Mesenchymal stem cell (in vitro differentiated cells and primary cell): ENCODE results near the gene ZNF548.
A peak's percentile ranks its signal among the peaks of the same experiment; 100 is the strongest.

Source experiments
- DNase-seq: peaks from one replicate; pipeline ENCODE4 v3.0.0-alpha.2; 2013
- H2AFZ ChIP-seq: one replicate; pipeline ENCODE4 v1.6.1; 2013; ENCODE audit warnings: low read depth, mild to moderate bottlenecking, control low read depth, inconsistent platforms, low read length, moderate library complexity
- H2AK5ac ChIP-seq: 2 replicates; pipeline ENCODE4 v1.6.1; 2013; ENCODE audit warnings: low read length, moderate library complexity, mild to moderate bottlenecking, inconsistent platforms; ENCODE audit not compliant: severe bottlenecking
- H2BK120ac ChIP-seq: one replicate; pipeline ENCODE4 v1.6.1; 2013; ENCODE audit warnings: low read depth, mild to moderate bottlenecking, inconsistent platforms, low read length, moderate library complexity
- H2BK12ac ChIP-seq, 2 experiments: one replicate each; pipeline ENCODE4 v1.6.1; 2013; ENCODE audit warnings: inconsistent platforms in 2 of 2, low read length in 2 of 2, mild to moderate bottlenecking in 2 of 2, moderate library complexity in 2 of 2, control low read depth in 1 of 2
- H2BK15ac ChIP-seq: one replicate; pipeline ENCODE4 v1.6.1; 2013; ENCODE audit warnings: mild to moderate bottlenecking, low read depth, inconsistent platforms; ENCODE audit not compliant: poor library complexity, severe bottlenecking
- H2BK5ac ChIP-seq: 2 replicates; pipeline ENCODE4 v1.6.1; 2013; ENCODE audit warnings: low read depth, mild to moderate bottlenecking, low read length, control low read depth, inconsistent platforms; ENCODE audit not compliant: poor library complexity, severe bottlenecking
- H3K14ac ChIP-seq, 2 experiments: one replicate each; pipeline ENCODE4 v1.6.1; 2013; ENCODE audit warnings: inconsistent platforms in 2 of 2, low read length in 2 of 2, control low read depth in 1 of 2, mild to moderate bottlenecking in 1 of 2, moderate library complexity in 1 of 2
- H3K18ac ChIP-seq, 2 experiments: one replicate each; pipeline ENCODE4 v1.6.1; 2013; ENCODE audit warnings: inconsistent platforms in 2 of 2, low read length in 2 of 2, control low read depth in 1 of 2, low read depth in 1 of 2, mild to moderate bottlenecking in 1 of 2
- H3K23ac ChIP-seq, 2 experiments: one replicate each; pipeline ENCODE4 v1.6.1; 2013; ENCODE audit warnings: inconsistent platforms in 2 of 2, low read length in 2 of 2, mild to moderate bottlenecking in 2 of 2, moderate library complexity in 2 of 2, control low read depth in 1 of 2
- H3K27ac ChIP-seq: 2 replicates; pipeline ENCODE4 v1.5.1; 2013; ENCODE audit warnings: mild to moderate bottlenecking, moderate library complexity, low read length, control low read depth, inconsistent platforms; ENCODE audit not compliant: poor library complexity, severe bottlenecking
- H3K27me3 ChIP-seq, 2 experiments: 2 replicates each; pipeline versions ENCODE4 v1.6.1 to v1.7.0; 2013; ENCODE audit warnings: low read length in 2 of 2, mild to moderate bottlenecking in 2 of 2, moderate library complexity in 2 of 2, control low read depth in 1 of 2, inconsistent platforms in 1 of 2; ENCODE audit not compliant: control insufficient read depth in 1 of 2, insufficient read depth in 1 of 2
- H3K36me3 ChIP-seq, 2 experiments: 2 replicates each; pipeline versions ENCODE4 v1.6.1 to v1.7.0; 2013; ENCODE audit warnings: low read length in 2 of 2, control low read depth in 1 of 2, inconsistent platforms in 1 of 2, low read depth in 1 of 2, mild to moderate bottlenecking in 1 of 2; ENCODE audit not compliant: insufficient read depth in 2 of 2, control insufficient read depth in 1 of 2
- H3K4ac ChIP-seq, 2 experiments: one replicate each; pipeline ENCODE4 v1.6.1; 2013; ENCODE audit warnings: inconsistent platforms in 2 of 2, low read length in 2 of 2, mild to moderate bottlenecking in 2 of 2, moderate library complexity in 2 of 2, control low read depth in 1 of 2, low read depth in 1 of 2
- H3K4me1 ChIP-seq: 2 replicates; pipeline ENCODE4 v1.6.1; 2013; ENCODE audit warnings: low read depth, low read length, control low read depth; ENCODE audit not compliant: control insufficient read depth, insufficient read depth
- H3K4me2 ChIP-seq: 2 replicates; pipeline ENCODE4 v1.6.1; 2013; ENCODE audit warnings: low read length, mild to moderate bottlenecking, inconsistent platforms; ENCODE audit not compliant: poor library complexity, severe bottlenecking
- H3K4me3 ChIP-seq, 2 experiments: 2 replicates each; pipeline versions ENCODE4 v1.5.1 to v1.7.0; 2013; ENCODE audit warnings: low read length in 2 of 2, mild to moderate bottlenecking in 2 of 2, control low read depth in 1 of 2, low read depth in 1 of 2; ENCODE audit not compliant: insufficient read depth in 1 of 2
- H3K79me1 ChIP-seq: replicated peaks from 2 replicates; pipeline ENCODE4 v1.6.1; 2013; ENCODE audit warnings: mild to moderate bottlenecking, control low read depth, low read length, inconsistent platforms; ENCODE audit not compliant: poor library complexity, severe bottlenecking
- H3K9ac ChIP-seq: 2 replicates; pipeline ENCODE4 v1.7.0; 2013; ENCODE audit warnings: mild to moderate bottlenecking, low read length, moderate library complexity
- H3K9me3 ChIP-seq: 2 replicates; pipeline ENCODE4 v1.7.0; 2013; ENCODE audit warnings: mild to moderate bottlenecking, low read length; ENCODE audit not compliant: control insufficient read depth
- H4K8ac ChIP-seq: one replicate; pipeline ENCODE4 v1.6.1; 2013; ENCODE audit warnings: inconsistent platforms, mild to moderate bottlenecking, low read length, moderate library complexity
- H4K91ac ChIP-seq: one replicate; pipeline ENCODE4 v1.6.1; 2013; ENCODE audit warnings: mild to moderate bottlenecking, low read length, inconsistent platforms
- WGBS: methylation state at CpG from one replicate; pipeline ENCODE4 v1.1.7; 2013; ENCODE audit warnings: mixed read lengths; 5-methylcytosine and 5-hydroxymethylcytosine counted together

Gene ZNF548

GRCh38 chr19:57359300-57359699, 30.4 kb upstream of the ZNF548 start:
- Histone ChIP-seq H2AK5ac (no peak overlapping the region), H3K9ac (no peak overlapping the region), H3K4me2 (no peak overlapping the region), H3K14ac (no peak overlapping the region), H3K27me3 (no peaks in the 10 kb centered on the region), H3K36me3 (peaks cover 47 to 52% of the 10 kb centered on the region in 2 experiments), H3K79me1 (peaks cover 44% of the 10 kb centered on the region), H3K4ac (no peak overlapping the region), H4K8ac (no peak overlapping the region), H3K18ac (no peak overlapping the region), H2BK12ac (no peak overlapping the region), H3K4me1 (peaks cover 1% of the 10 kb centered on the region), H3K9me3 (peaks cover 26% of the 10 kb centered on the region), H2BK5ac (no peak overlapping the region), H4K91ac (no peak overlapping the region), H2BK15ac (no peak overlapping the region), H2BK120ac (no peak overlapping the region), H3K23ac (no peak overlapping the region), H3K4me3 (no peak overlapping the region), H3K27ac (no peak overlapping the region), H2AFZ (no peak overlapping the region)
- DNase-seq: no peak

DNA sequence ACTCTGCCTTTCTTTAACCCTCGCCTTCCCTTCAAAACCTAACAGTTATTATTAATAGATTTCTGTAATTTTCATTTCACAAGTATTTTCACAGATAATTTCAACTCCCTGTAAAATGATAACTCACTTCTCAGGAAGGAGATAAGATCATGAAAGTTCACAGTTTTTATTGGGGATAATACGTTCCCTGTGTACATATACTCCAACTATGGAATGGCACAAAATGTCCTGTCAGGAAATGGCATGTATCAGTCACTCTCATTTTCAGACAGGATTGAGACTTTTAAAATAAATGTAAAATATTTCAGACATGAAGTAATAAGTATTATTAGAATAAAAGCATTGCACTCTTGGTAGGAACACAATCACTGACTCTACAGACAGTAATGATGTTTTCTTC, 27.2 kb upstream of the ZNF548 start:
- H3K18ac ChIP-seq: no peak overlapping the region
- peaks cover 4% of the 10 kb centered on the region for H3K9me3 ChIP-seq
- H3K79me1 ChIP-seq: peaks cover 29% of the 10 kb centered on the region
- no peaks in the 10 kb centered on the region for H3K27me3 ChIP-seq
- no CpG with 5 or more reads among the region's 2 CpGs for WGBS
- H3K23ac ChIP-seq: no peak overlapping the region
- H4K91ac ChIP-seq: no peak overlapping the region
- H3K4ac ChIP-seq: peak overlapping the region in 1 of 2 experiments; percentile 16
- H3K4me1 ChIP-seq: peaks cover 4% of the 10 kb centered on the region
- H4K8ac ChIP-seq: peak overlapping the region; percentile 63
- peak overlapping the region; percentile 60 for H2AFZ ChIP-seq
- H2BK120ac ChIP-seq: no peak overlapping the region
- H3K9ac ChIP-seq: peak overlapping the region; percentile 92
- no peak overlapping the region for H2BK5ac ChIP-seq
- no peak for DNase-seq
- H2BK15ac ChIP-seq: no peak overlapping the region
- H3K27ac ChIP-seq: no peak overlapping the region
- peak overlapping the region in 1 of 2 experiments; percentile 85 for H3K4me3 ChIP-seq
- H3K14ac ChIP-seq: no peak overlapping the region
- H2BK12ac ChIP-seq: no peak overlapping the region
- no peak overlapping the region for H3K4me2 ChIP-seq
- H3K36me3 ChIP-seq: peaks cover 16 to 24% of the 10 kb centered on the region in 2 experiments
- H2AK5ac ChIP-seq: no peak overlapping the region

- Histone ChIP-seq H3K4ac (peak within 1 kb of the TSS in 1 of 2 experiments; percentile 19), H3K79me1 (peaks cover 27% of the 10 kb centered on the region), H3K9me3 (no peaks in the 10 kb centered on the region), H4K8ac (peak within 1 kb of the TSS; percentile 54), H3K27me3 (no peaks in the 10 kb centered on the region), H3K14ac (peak within 1 kb of the TSS in 1 of 2 experiments; percentile 11), H3K9ac (peak within 1 kb of the TSS; percentile 92), H2BK5ac (no peak within 1 kb of the TSS), H3K23ac (no peak within 1 kb of the TSS), H3K27ac (peak within 1 kb of the TSS; percentile 20), H2BK12ac (no peak within 1 kb of the TSS), H4K91ac (no peak within 1 kb of the TSS), H3K36me3 (peaks cover 12 to 18% of the 10 kb centered on the region in 2 experiments), H2BK15ac (no peak within 1 kb of the TSS), H2AFZ (peak within 1 kb of the TSS; percentile 60), H2BK120ac (no peak within 1 kb of the TSS), H3K4me2 (peak within 1 kb of the TSS; percentile 81), H2AK5ac (no peak within 1 kb of the TSS), H3K18ac (peak within 1 kb of the TSS; percentile 21 to 49), H3K4me3 (peak within 1 kb of the TSS; percentile 68 to 85), H3K4me1 (peaks cover 4% of the 10 kb centered on the region)
- DNase-seq: peak; percentile 100
- WGBS: 1% methylated on average over 45 of the region's 47 CpGs
These were observed 26.5 kb upstream of the ZNF548 start, which contains the start of the genes TRAPPC2B and ZNF547 for GRCh38 chr19:57362997-57363687. TSS of gene TRAPPC2B (plus strand) at chr19:57363551. CDS start at chr19:57364834, 1,283 bp downstream. TSS of gene ZNF547 (plus strand) at chr19:57363551. CDS start at chr19:57368556, 5,005 bp downstream.

GRCh38 chr19:57363688-57364181, 25.9 kb upstream of the ZNF548 start:
- Histone ChIP-seq H3K79me1 (peaks cover 25% of the 10 kb centered on the region), H2AK5ac (no peak overlapping the region), H3K4ac (peak overlapping the region in 1 of 2 experiments; percentile 19), H3K27me3 (no peaks in the 10 kb centered on the region), H3K27ac (peak overlapping the region; percentile 5), H3K23ac (no peak overlapping the region), H2AFZ (no peak overlapping the region), H2BK5ac (no peak overlapping the region), H3K9ac (peak overlapping the region; percentile 92), H2BK15ac (no peak overlapping the region), H3K36me3 (peaks cover 8 to 18% of the 10 kb centered on the region in 2 experiments), H3K14ac (no peak overlapping the region), H3K4me3 (peak overlapping the region; percentile 68 to 85), H2BK120ac (no peak overlapping the region), H3K4me2 (peak overlapping the region; percentile 81), H4K91ac (no peak overlapping the region), H3K18ac (peak overlapping the region; percentile 21 to 49), H3K4me1 (peaks cover 4% of the 10 kb centered on the region), H4K8ac (peak overlapping the region; percentile 54), H2BK12ac (no peak overlapping the region), H3K9me3 (no peaks in the 10 kb centered on the region)
- WGBS: 9% methylated on average over 13 of the region's 18 CpGs
- DNase-seq: peak; percentile 53
